Stimulated activated CD4-positive, alpha-beta T cell treated with anti-CD3 and anti-CD28 coated beads, TNF-alpha, amount 100 ng/mL, for 4 hours (primary cell): ENCODE measurements around the gene CORT.
"Not testable (repeated sequence)": the region's sequence is repeated elsewhere in the genome, so short reads cannot be mapped to it uniquely, and the experiment has no call there.

Experiments used
- DNase-seq, 3 experiments: peaks; one replicate each; pipeline ENCODE4 v3.0.0-alpha.2; 2020; ENCODE audit warnings: low read depth in 3 of 3

The CORT gene

GRCh38 chr1:10438677-10439163 is 11.1 kb upstream of the CORT start:
- no peak for DNase-seq

DNA sequence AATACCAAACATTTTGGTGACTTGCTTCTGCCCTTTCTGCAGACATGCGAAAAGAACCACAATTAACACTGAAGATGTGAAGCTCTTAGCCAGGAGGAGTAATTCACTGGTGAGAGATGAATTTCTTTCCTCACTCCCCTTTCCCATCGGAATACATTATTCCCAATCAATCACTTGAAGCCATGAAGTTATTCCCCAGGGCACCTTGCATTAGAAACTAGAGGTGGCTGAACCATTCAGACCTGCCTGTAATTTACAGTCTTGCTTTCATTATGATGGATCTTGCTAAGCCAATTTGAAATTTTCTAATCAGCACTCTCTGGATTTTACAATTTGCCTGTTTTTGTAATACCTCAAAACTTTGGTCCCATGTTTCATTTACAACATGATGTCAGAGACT is 9.5 kb upstream of the CORT start:
- no peak for DNase-seq

DNA sequence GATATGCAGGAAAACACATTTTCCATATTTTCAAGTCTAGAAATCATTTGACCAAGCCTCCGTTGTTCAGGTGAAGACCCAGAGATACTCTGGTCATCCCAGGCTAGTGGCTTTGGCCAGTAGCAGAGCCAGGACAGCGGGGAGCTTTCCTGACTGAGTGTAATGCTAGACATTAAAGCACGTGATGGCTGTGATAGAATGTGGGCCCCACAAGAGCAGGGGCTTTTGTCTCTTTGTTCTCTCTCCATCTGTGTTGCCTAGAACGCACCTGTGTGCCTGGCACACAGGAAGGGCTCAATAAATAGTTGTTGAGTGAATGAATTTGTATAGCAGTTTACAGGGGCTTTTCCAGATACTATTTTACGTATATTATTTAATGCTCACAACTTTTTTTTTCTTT is 9.0 kb upstream of the CORT start:
- no peak for DNase-seq

- no peak for DNase-seq
Measured at GRCh38 chr1:10444248-10444647, 5.6 kb upstream of the CORT start.

DNA sequence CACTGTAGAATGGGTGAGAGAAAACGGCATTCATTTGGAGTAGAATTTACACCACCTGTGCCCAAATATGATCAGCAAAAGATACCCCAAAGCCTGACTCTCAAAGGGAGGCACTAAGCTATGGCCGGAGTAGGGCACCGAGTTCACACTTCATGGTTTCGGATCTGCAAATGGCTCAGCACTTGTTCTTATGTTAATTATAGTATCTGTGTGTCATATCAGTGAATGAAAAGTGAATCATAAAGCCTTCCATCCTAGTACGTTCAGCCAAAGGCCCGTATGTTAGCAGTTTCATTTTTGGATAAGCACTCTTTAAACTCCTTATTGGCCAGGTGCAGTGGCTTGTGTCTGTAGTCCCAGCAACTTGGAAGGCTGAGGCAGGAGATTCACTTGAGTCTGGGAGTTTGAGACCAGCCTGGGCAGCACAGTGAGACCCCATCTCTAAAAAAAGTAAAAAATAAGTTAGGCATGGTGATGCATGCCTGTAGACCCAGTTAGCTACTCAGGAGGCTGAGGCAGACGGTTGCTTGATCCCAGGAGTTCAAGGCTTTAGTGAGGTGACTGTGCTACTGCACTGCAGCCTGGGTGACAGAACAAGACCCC is 4.9 kb upstream of the CORT start:
- DNase-seq, result no peak

DNA sequence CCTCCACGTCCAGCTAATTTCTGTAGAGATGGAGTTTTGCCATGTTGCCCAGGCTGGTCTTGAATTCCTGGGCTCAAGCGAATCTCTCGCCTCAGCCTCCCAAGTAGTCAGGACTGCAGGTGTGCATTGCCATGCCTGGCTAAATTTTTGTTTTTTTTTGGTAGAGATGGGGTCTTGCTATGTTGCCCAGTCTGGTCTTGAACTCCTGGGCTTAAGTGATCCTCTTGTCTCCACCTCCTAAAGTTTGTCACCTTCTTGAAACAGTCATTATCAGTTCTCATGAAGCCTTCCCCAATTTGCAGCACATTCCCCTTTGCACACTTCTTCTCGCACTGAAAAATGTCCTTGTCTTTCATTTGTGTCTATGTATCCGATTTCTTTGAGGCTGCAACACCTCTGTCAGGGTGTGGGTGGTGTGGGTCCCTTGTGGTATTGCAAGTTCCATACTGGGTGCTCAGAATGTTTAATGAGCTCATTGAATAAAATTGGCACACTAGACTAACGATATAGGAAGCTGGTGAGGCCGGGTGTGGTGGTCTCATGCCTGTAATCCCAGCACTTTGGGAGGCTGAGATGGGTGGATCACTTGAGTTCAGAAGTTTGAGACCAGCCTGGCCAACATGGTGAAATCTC is 2.9 kb upstream of the CORT start:
- no peak for DNase-seq

DNA sequence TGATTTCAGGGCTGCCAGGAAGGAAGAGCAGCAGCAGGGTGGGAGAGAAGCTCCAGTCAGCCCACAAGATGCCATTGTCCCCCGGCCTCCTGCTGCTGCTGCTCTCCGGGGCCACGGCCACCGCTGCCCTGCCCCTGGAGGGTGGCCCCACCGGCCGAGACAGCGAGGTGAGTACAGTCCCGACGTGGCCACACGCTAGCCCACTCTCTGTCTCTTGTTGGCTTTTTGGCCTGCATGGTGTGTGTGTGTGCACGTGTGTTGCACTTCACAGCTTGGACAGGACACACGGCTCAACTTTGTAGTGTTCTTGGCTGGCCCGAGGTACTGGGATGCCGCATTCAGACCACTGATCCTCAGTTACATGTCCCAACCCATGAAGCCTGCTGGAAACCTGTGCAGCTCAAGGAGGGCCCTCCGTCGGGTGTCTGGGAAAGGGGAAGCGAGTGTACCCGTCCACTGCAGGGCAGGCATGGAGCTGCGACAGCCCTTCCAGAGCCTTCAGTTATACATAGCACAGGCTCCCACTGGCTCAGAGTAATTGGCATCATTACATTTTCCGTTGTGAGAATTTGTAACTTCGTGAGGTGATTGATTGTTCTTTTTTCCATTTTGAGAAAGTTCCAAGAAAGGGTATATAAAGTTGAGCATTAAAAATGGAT is 454 bp downstream of the CORT start:
- no peak for DNase-seq

- DNase-seq, result no peak
Measured at GRCh38 chr1:10450836-10451235, 1.0 kb downstream of the CORT start.

DNA sequence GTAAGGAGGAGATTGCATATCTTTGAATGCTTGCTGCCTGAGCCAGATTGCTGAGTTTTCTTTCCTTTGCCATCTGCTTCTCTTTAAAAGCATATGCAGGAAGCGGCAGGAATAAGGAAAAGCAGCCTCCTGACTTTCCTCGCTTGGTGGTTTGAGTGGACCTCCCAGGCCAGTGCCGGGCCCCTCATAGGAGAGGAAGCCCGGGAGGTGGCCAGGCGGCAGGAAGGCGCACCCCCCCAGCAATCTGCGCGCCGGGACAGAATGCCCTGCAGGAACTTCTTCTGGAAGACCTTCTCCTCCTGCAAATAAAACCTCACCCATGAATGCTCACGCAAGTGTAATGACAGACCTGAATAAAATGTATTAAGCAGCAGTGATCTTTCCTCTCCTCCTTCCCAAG is 1.5 kb downstream of the CORT start:
- no peak for DNase-seq

GRCh38 chr1:10456048-10456447 is 6.2 kb downstream of the CORT start:
- no peak for DNase-seq

DNA sequence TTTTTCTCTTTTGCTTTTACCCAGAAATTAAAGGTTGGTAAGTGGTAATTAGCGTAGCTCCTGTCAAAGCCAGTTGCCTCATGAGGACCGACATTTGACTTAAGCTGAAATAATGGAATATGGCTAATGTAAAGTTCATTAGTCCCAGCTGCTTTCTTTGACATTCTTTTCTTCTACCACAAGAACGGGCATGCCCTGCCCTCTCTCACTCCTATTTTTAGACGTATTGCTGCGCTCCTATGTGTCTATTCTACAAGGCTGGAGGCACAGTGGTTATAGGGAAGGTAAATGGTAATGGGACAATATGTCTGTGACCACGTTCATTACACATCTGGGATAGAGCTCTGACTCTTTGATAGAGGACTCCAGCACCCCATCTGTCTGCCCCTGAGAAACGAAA is 6.8 kb downstream of the CORT start:
- DNase-seq, result no peak

DNA sequence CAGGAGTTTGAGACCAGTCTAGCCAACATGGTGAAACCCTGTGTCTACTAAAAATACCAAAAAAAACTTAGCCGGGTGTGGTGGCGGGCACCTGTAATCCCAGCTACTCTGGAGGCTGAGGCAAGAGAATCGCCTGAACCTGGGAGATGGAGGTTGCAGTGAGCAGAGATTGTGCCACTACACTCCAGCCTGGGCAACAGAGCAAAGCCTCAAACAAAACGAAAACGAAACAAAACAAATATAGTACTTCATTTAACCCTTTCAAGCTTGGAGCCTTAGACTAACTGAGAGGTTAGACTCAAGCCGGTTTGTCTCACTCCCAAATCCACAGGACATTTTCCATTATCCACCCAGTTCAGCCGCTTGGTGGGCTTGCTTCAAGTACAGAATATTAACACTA is 7.6 kb downstream of the CORT start:
- DNase-seq, result not testable (repeated sequence)

DNA sequence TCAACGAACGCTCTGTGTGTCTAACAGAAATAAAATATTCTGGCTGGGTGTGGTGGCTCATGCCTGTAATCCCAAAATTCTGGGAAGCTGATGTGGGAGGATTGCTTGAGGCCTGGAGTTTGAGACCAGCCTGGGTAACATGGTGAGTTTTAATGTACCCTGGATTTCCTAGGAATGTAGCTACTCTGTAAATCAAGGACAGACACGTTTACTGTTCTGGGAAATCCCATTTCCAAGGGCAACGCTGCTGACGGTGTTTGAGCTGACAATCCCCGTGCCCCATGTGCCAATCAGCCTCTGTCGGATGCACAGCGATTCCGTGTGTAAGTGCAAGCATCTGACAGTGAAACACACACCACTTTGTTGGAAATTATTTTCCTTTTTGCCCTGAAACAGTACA is 8.0 kb downstream of the CORT start:
- no peak for DNase-seq

DNA sequence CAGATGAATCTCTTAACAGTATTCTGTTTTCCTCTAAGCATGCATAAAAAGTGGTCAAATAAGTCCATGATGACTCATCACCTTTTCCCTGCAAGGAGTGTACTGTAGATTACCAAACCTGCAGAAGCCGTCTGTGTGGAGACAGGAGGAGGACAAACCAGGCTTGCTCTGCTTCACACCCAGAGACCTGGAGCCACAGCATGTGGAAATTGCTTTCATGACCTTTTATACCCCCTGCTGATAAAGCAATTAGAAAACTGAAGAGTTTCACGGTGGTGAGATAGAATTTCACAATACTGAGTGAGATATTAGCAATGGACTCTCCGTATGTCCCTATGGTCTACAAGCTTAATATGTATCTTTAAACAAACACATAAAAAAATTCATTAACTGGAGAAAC is 9.4 kb downstream of the CORT start:
- no peak for DNase-seq

DNA sequence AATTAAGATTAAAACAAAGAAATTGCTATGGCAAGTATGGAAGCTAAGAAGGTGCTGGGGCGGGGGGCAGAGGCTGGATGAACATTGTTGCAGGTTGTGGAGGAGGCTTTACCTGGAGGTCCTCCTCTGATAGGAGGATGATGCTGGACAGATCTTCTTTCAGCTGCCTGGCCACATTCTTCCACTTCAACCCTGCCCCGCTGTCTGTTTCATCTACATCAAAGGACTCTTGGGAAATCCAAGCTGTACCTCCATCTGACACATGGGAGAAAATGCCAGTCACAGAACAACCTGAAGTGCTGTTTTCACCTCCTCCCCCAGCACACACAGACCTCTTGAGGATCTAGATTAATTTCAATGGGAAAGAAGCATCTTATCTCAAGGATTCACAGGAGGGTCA is 17.2 kb downstream of the CORT start:
- no peak for DNase-seq

GRCh38 chr1:10470043-10470442 is 20.2 kb downstream of the CORT start:
- DNase-seq, result no peak

- DNase-seq, result no peak
Measured at GRCh38 chr1:10471411-10472219, 21.8 kb downstream of the CORT start.

DNA sequence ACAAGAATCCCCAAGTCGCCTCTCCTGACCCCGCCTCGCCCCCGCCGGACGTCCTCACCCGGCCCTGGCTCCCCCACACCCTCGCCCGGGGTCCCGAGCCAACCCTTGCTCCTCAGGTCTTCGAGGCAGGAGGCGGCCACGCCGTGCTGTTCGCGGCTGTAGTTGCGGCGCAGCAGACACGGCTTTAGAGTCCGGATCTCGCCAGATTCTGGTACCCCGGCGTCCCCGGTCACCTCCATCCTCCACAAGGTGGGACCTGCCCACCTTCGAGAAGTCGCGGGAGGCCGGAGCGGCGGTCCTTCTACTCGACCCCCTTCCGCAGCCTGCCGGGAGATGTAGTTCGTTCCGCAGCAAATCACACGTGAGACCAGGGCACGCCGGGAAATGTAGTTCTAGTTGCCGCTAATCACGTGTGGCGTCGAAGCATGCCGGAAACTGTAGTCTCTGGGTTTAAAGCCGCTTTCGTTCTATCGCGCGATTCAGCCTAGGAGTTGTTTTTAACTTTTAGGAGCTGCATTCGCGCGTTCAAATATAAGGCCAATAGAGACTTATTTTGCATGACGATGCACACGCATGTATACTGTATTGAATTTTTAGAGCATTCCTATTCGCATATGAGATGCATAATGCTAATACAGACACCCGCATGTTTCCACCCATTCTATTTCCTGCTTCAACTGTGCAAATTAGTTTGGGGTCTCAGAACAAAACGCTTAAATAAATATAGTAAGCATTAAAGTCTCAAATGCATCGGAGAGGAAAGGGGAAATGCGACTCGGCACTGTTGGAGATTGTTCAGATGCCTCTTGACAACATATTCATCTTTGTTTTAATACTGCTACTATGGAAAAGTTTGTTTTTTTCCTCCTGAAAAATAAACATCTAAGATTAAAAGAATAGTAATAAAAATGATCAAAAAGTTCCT is 22.7 kb downstream of the CORT start, which contains the start of gene DFFA:
Gene DFFA (minus strand): TSS at position 310 of the 925 bp plus-strand sequence. CDS start 71 bp downstream, at position 239.
- peak; percentile 78 to 87 (median 81) for DNase-seq

DNA sequence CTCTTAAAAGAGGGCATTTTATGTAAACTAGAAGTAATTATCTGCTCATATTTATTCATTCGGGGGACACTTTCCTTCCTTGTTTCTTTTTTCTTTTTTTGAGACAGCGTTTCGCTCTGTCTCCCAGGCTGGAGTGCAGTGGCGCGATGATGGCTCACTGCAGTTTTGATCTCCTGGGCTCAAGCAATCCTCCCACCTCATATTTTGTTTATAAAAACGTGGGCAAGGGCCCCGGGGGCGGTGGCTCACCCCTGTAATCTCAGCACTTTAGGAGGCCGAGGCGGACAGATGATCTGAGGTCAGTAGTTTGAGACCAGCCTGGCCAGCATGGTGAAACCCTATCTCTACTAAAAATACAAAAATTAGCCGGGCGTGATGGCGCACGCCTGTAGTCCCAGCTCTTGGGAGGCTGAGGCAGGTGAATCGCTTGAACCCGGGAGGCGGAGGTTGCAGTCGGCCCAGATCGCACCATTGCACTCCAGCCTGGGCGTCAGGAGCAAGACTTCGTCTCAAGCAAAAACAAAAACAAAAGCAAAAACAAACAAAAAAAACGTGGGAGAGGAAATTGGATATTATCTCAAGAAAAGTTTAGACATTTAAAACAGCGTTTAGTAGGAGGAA is 23.4 kb downstream of the CORT start:
- no peak for DNase-seq

GRCh38 chr1:10474309-10474612 is 24.4 kb downstream of the CORT start:
- not testable (repeated sequence) for DNase-seq
